Mammary epithelial cell (primary cell): ENCODE measurements around the gene CSH2.
"Not testable (repeated sequence)": the region's sequence is repeated elsewhere in the genome, so short reads cannot be mapped to it uniquely, and the experiment has no call there.

Experiments
- CTCF ChIP-seq, 2 donors: IDR thresholded peaks in 1 of 2; conservative IDR thresholded peaks in 1 of 2; 2 replicates each; pipeline ENCODE4 v1.5.1; 2011 to 2012; ENCODE audit warnings: inconsistent platforms in 2 of 2, low read length in 2 of 2, mild to moderate bottlenecking in 2 of 2, control low read depth in 1 of 2, low read depth in 1 of 2; ENCODE audit not compliant: insufficient read depth in 1 of 2; ENCODE audit errors: extremely low read depth in 1 of 2
- EZH2 ChIP-seq: IDR thresholded peaks from 2 replicates; pipeline ENCODE4 v1.6.1; 2012; ENCODE audit warnings: low read length, inconsistent platforms, borderline replicate concordance

- TF ChIP-seq CTCF (conservative IDR thresholded peaks at IDR 0.05 in 1 of 2, IDR thresholded peaks at IDR 0.05 in 1 of 2; ENCODE audit: extremely low read depth in 1 of 2, insufficient read depth in 1 of 2, low read depth in 1 of 2, low read length in 2 of 2); EZH2: not testable (repeated sequence)
These were observed 31.3 kb upstream of the CSH2 start for GRCh38 chr17:63904796-63905195.
